Stomach (tissue), 4 donors: ENCODE results near the gene GABPA.

Experiments used
- CTCF ChIP-seq, 7 experiments: fragments of 450-650 bp in 4 of 7; fragments of 200-600 bp in 3 of 7; sonication (generic) in 3 of 7; IDR thresholded peaks; one replicate each; pipeline ENCODE4 v1.5.1; 2016 to 2019; ENCODE audit warnings: antibody characterized with exemption in 7 of 7, control low read depth in 2 of 7, mild to moderate bottlenecking in 1 of 7
- EP300 ChIP-seq: sonication (generic); formaldehyde crosslinking; IDR thresholded peaks from one replicate; pipeline ENCODE4 v1.6.1; 2017; ENCODE audit warnings: antibody characterized with exemption
- POLR2A ChIP-seq, 4 donors: fragments of 450-650 bp; IDR thresholded peaks; one replicate each; pipeline ENCODE4 v1.6.1; 2016; ENCODE audit warnings: antibody characterized with exemption in 4 of 4, control low read depth in 2 of 4, mild to moderate bottlenecking in 1 of 4, moderate library complexity in 1 of 4

GRCh38 chr21:25734654-25734903 lies 193 bp upstream of the GABPA start:
- no peak for TF ChIP-seq CTCF (IDR thresholded peaks at IDR 0.05)
- peak in 2 of 4 donors; percentile 61 to 74 for TF ChIP-seq POLR2A (IDR thresholded peaks at IDR 0.05)
- TF ChIP-seq EP300, result no peak
